Endometrial microvascular endothelial cells (primary cell): ENCODE measurements around the gene DUS1L. TPM values are rescaled to one million over a fixed set of nuclear protein-coding genes. Genes with fewer than 3 reads are reported as not detected.

Source experiments
- in situ Hi-C: cut with HindIII; loops from 2 replicates; pipeline ENCODE4 v1.10.0; 2017; ENCODE audit warnings: low sequenced_read_pairs, low pct_unique_long_range_greater_than_20kb; ENCODE audit errors: inconsistent ontology term
- total RNA-seq: library from RNA; depleted of rRNA; stranded (reverse); fragments of >200 nt; gene quantifications from one replicate; pipeline ENCODE4 v1.2.3, GENCODE V29; 2015; ENCODE audit errors: inconsistent ontology term

The DUS1L gene
- total RNA-seq, 1 donor from 2014 or later: 70.0 TPM

DNA sequence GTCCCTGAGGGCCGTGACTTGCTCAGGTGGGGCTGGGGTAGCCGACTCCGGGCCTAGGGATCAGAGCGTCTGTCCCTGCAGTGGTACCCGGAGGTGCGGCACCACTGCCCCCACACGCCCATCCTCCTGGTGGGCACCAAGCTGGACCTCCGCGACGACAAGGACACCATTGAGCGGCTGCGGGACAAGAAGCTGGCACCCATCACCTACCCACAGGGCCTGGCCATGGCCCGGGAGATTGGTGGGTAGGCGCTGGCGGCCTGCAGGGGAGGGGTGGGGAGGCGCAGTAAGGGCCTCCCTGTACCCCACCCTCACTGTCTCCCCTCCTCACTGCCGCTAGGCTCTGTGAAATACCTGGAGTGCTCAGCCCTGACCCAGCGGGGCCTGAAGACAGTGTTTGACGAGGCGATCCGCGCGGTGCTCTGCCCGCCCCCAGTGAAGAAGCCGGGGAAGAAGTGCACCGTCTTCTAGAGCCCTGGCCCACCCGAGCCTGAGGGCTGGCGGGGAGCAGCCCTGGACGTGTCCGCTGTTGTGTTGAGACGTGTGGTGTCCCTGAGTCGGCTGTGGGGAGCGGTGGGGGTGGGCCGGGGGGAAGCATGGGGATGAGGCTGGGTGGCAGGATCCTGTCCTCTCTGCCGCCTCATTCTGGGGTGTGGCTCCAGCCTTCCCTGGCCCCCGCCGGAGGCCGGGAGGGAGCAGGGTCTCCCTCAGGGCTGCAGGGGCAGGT is 32.1 kb downstream of the DUS1L start:
- in situ Hi-C loops: no loop called here

DNA sequence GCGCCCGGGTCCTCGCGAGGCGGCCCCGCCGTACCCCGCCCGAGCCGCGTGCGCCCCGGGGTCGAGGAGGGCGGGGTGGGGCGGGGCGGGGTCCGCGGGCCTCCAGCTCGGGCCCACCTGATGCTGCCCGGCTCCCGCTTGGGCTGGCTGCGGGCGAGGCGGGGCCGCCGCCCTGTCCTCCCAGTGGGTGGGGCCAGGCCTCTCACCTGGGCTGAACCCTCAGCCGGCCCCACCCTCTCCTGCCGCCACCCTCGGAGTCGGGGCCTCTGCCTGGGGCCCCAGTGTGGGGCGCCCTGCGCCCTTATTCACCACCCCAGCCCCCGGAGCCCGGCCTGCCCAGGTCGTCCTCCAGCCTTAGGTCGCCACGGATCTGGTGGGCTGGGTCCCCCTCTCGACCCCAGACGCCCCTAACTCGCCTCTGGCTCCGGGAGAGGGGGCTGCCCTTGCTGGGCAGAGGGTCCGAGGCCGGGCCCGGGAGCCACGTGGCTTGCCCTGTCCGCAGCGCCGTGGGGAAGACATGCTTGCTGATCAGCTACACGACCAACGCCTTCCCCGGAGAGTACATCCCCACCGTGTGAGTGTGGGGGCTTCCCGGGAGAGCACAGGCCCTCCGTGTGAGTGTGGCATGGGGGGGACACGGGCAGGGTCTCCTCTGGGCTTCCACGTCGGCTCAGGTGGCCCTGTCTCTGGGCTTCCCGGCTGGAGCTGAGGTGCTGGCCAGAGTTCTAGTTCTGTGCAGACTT is 33.5 kb downstream of the DUS1L start:
- in situ Hi-C loops: no loop called here

DNA sequence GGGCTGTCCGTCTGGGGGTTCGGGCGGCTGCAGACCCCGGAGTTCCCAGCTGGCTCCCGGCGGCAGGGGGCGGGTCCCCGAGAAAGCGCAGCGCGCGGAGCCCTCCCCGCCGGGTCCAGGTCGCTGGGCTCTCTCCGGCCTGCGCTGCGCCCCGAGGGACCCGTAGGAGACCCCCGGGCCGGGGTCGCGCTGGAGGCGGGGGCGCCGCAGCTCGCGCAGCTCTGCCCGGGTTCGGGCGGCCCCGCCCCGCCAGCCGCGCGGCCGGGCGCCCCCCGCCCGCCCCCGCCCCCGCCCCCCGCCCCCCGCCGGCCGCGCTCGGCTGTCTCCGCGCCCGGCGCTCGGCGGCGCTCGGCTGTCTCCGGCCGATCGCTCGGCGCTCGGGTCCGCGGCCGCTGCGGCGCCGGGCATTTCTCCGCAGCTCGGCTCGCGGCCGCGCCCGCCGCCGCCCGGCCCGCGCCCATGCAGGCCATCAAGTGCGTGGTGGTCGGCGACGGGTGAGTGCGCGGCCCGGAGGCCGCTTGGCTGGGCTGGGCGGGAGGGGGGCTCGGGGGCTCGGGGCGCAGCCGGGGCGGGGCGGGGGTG is 34.2 kb downstream of the DUS1L start, which contains the start of gene RAC3:
Gene RAC3 (plus strand): TSS at position 376 of the 582 bp plus-strand sequence. CDS start 84 bp downstream, at position 460.
- in situ Hi-C loops: no loop called here

DNA sequence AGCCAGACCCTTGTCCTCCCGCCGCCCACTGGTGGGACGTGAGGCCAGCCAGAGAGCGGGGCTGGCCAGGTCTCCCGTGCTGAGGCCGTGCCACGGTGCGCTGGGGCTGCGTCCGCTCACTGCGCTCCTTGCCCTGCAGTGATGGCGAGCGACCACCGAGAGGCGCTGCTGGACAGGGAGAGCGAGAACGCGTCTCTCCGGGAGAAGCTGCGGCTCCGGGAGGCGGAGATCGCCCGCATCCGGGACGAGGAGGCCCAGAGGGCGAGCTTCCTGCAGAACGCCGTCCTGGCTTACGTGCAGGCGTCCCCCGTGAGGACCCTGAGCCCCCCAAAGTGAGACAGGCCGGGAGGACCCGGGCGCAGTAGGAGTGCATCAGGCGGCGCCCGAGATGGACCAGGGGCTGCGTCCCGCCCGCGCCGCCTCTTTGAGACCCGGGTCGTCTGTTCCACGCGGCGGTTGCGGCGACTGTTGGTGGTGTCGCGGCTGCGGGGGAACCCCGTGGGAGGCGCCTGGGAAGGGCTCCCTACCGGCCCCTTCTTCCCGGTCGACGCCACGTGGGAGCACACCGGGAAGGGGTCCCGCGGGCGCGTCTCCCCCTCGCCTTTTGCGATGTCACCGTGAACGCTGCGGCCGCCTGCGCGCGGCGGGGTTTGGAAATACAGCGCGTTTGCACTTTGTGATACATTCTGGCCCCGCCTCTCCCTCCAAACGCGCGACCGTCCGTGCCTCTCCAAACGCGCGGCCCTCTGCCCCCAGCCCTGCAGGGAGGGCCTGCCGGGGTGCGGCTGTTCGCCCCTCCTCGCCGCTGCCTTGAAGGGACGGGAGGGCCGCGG is 34.9 kb downstream of the DUS1L start:
- in situ Hi-C loops: no loop called here

DNA sequence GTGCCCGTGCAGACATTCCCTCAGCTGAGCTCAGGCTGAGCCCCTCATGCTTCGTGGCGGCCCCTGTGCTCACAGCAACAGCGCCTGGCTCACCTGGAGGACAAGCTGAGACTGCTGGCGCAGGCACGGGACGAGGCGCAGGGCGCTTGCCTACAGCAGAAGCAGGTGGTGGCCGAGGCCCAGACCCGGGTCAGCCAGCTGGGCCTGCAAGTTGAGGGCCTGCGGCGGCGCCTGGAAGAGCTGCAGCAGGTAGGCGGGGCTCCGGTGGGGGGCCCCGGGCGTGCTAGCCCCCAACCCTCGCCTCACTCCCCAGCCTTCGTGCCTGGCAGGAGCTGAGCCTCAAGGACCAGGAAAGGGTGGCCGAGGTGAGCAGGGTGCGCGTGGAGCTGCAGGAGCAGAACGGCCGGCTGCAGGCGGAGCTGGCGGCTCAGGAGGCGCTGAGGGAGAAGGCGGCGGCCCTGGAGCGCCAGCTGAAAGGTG is 35.6 kb downstream of the DUS1L start:
- in situ Hi-C loops: no loop called here

DNA sequence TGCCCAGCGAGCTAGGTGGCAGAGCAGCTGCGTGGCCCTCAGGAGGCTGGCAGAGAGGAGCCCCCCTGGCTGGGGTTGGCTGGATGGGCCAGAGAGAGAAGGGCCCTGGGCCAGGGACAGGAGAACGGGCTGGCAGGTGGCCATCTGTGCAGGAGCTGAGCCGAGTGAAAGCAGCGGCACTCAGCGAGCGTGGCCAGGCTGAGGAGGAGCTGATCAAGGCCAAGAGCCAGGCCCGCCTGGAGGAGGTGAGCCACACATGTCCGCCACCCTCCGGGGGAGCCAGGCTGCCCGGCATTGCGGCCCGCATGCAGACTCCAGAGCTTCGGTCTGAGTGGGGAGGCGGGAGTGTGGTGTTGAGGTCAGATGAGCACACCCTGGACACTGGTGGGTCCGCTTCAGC is 36.2 kb downstream of the DUS1L start:
- in situ Hi-C loops: no loop called here

DNA sequence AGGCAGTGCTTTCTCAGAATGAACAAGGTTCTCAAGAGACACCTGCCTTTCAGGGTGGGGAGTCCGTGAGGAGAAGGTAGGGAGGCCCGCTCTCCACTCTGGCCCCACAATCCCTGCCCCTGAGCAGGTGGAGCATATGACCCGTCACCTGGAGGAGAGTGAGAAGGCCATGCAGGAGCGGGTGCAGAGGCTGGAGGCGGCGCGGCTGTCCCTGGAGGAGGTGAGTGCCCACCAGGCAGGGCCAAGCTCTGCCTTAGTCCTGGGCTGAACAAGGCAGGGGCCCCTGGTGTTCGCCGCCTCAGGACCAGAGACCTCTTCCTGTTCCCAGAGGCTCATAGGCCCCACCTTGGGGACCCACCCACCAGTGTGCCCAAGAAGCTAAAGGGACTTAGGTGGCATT is 36.6 kb downstream of the DUS1L start:
- in situ Hi-C loops: no loop called here

DNA sequence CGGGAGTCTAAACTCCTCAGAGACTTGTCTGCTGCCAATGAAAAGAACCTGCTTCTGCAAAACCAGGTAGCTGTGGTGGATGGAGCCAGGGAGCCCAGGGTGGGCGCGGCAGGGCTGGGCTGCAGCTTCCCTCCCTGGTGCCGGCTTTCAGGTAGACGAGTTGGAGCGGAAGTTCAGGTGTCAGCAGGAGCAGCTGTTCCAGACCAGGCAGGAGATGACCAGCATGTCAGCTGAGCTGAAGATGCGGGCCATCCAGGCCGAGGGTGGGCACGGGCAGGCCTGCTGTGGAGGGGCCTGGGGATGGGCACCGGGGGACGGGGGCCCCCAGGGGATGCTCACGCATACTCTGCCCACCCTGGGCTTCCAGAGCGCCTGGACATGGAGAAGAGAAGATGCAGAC is 37.4 kb downstream of the DUS1L start:
- in situ Hi-C loops: no loop called here

DNA sequence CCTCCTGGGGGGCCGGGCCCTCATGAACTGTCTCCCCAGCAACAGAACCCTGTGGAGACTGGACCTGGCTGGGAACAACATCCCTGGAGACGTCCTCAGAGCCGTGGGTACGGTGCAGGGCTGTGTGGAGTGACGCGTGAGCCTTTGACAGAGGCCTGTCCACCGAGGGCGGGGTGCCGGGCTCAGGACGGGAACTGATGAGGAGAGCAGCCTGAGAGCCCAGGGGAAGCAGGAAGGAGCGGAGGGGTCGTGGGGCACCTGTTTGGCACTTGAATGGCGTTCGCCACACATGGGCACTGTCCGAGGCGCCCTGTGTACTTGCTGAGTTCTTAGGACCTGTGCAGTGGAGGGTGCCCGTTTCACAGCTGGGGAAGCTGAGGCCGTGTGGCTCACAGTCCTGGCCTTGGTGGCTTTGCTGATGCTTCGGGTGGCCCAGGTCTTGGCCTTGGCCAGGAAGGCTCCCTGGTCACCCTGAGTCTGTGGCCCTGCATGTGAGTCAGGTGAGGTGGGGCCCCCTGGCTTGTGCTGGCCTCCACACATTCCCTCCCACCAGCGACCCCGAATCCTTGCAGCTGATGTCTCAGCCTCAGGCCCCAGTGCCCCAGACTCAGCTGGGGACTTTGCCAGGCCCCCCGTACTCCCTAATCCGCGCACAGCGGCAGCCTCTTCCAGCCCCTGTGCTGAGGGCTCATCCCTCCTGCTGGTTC is 40.0 kb downstream of the DUS1L start:
- in situ Hi-C loops: no loop called here

DNA sequence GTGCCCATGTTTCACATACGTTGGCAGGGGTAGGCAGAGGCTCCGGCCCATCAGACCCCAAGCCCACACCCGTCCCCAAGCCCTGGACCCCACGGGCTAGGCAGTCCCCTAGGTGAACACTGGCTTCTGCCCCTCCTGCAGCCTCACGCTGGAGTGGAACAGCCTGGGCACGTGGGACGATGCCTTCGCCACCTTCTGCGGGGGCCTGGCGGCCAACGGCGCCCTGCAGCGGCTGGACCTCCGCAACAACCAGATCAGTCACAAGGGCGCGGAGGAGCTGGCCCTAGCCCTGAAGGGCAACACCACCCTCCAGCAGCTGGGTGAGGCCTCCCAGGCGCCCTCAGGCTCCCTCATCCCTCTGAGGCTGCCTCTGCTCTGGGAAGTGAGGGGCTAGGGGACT is 40.7 kb downstream of the DUS1L start:
- in situ Hi-C loops: no loop called here

DNA sequence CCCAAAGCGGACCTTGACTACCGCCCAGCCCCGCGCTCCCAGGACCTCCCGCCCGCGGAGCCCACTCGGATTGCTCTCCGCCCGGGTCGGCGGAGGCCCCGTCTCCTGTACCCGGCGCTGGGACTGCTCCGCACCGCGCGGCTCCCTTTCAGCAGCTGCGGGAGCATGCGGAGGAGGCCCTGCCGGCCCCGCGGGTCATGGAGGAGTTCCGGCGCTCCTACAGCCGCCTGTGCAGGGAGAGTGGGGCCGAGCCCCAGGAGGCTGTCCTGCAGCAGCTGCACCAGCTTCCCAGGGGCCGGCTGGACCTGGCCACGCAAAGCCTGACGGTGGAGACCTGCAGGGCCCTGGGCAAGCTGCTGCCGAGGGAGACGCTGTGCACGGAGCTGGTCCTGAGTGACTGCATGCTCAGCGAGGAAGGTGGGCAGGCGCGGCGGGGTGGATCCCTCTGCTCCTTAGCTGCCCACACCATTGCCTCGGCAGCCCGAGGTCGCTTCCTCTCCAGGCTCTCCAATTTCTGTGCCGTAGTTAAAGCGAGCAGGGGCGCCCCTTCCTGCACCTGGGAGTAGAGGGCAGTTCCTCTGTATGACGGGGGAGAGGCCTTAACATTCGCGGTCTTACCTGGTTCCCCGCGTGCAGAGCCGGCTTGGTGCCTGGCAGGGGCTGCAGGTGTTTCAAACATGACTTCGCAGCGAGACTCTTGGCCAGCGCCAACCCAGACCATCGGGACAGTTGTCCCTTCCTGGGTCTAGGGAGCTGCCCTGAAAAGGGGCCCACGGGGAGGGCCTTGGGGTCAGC is 42.0 kb downstream of the DUS1L start:
- in situ Hi-C loops: no loop called here

DNA sequence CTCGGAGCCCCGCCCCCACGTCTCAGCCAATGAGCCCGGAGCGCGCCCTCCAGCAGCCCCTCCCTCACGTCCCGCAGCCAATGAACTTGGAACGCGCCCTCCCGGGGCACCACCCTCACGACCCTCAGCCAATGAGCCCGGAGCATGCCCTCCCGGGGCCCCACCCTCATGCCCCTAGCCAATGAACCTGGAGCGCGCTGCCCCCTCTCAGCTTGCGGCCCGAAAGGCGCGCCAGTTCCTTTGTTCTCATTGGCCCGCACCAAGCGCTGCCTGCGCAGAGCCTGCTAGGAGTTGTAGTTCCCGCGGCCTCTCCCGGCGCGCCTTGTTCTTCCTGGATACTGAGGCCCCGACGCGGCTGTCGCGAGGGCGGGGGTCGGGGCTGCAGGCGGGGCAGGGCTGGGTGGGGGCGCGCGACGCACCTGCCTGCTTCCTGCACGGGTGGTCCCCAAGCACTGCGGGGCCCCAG is 42.6 kb downstream of the DUS1L start, which contains the start of gene LRRC45:
Gene LRRC45 (plus strand): TSS at position 325 of the 466 bp plus-strand sequence. CDS start 339 bp downstream, outside the sequence.
- in situ Hi-C loops: no loop called here

DNA sequence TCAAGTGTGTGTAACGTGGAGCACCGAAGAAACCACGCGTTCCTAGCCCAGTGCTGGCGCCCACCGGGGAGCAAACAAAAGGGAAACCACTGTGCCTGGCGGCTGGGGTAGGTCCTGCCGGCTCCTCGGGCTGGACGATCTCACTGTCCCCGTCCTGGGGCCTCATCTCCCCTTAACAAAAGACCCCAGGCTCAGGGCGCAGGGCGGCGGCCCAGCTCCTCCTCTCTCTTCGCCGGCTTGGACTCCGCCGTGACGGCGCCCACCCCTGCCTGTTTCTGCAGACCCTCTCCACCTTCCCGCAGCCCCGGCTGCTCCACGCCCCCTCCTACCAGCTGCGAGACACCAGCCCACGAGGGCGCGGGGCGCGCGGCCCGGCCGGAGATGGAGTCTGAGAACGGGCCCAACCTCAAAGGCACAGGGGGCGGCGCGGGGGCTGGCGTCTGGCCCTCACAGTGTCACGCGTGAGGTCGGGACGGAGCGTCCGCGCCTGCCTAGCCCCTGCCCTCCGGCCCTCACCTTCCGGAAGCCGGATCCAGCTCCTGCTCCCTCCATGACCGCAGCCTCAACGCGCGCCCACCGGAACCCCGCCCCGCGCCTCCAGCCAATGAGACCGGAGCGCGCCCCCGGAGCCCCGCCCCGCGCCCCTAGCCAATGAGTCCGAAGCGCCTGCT is 43.2 kb downstream of the DUS1L start, which contains the start of gene CENPX:
Gene CENPX (minus strand): TSS at position 569 of the 671 bp plus-strand sequence. CDS start 17 bp downstream, at position 552.
- in situ Hi-C loops: no loop called here

DNA sequence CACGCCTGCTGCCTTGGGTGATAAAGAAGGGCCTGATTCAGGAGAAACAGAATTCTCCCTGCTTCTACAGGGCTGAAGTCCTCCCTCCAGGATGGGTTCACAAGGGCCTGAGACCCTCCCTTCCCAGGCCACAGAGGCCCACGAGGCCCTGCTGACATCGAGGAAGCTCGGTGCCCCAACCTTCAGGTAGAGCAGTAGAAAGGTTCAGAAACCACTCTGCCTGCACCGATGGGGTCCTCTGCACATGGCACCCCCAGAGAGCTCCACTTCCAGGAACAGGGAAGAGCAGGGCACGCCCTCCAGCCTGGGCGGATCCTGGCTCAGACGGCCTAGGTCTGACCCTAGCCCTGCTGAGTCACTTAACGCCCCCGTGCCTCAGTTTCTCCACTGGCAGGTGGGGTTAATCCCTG is 43.7 kb downstream of the DUS1L start:
- in situ Hi-C loops: no loop called here

DNA sequence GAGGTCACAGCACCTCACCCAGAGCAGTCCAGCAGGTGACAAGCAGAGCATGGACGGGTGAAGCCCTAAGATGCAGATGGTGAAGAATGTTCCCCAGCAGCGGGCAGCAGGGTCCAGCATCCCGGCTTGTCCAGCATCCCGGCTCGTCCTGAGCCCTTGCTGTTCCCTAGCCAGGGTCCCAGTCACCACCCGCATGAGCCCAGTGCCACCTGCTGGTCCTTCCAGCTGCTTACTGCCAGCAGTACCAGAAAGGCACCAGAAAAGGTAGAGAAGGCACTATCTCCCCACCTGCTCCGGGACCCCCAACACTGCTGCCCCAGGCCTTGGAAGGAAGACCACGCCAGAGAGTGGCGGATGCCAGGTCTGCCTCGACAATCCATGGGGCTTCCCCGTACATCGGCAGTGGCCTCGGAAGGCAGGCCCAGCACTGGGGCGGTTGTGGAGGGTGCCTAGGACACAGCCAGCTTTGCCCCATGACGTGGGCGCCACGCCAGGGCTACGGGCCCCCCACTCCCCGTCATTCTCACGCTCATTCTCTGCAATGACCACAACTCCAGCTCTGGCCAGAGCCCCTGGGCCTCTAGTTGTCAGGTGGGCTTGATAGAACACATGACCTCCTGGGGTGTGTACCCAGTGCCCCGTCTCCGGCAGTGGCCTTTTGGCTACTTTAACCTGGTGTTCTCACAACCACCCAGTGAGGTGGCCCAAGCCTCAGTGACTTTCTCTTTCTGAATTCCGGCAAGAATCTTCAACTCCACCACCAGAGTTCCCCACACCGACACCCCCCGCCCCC is 44.3 kb downstream of the DUS1L start:
- in situ Hi-C loops: no loop called here

DNA sequence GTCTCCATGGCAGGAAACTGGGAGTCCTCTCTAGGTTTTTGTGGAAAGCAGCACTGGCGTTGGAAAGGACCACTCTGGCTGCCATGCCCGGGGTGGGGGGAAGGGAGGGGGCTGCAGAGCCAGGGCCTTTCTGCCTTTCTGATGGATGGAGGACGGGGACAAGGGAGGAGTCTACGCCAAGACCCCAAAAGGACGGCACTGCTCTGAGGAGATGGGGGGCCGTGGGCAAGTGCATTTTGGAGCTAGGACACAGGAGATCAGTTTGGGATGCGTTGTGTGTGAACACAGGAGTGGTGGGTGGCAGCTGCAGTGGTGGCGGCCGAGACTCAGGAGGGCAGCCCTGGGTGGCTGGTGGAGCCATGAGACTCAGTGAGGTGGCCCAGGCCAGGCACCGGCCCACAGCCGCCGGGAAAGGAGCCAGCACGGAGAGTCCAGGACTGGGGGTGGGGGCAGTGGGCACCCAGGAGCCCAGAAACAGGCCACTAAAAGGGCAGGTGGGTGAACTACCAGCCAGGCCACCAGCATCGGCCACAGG is 45.0 kb downstream of the DUS1L start:
- in situ Hi-C loops: no loop called here
